HG03432 (cell line): ENCODE data around the gene ATG3.
"Not testable (repeated sequence)": the region's sequence is repeated elsewhere in the genome, so short reads cannot be mapped to it uniquely, and the experiment has no call there.

ENCODE experiments used
- ATAC-seq: cut with Tn5 transposase; IDR thresholded peaks from one replicate; pipeline ENCODE4 v1.9.1; 2021; ENCODE audit warnings: mild to moderate bottlenecking, moderate library complexity; ENCODE audit not compliant: unreplicated experiment

The ATG3 gene

DNA sequence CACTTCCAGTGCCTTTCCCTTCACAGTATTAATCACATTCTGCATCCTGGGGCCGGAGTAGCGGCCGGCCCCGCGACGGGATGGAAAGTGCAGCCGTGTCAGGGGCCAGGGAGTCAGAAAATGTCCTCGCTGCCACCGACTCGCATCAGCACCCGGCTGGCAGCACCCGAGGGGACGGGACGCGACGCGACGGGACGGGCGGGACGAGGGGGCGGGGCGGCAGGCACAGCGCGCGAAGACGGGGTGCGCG lies 353 bp downstream of the ATG3 start:
- peak; percentile 61 for ATAC-seq

DNA sequence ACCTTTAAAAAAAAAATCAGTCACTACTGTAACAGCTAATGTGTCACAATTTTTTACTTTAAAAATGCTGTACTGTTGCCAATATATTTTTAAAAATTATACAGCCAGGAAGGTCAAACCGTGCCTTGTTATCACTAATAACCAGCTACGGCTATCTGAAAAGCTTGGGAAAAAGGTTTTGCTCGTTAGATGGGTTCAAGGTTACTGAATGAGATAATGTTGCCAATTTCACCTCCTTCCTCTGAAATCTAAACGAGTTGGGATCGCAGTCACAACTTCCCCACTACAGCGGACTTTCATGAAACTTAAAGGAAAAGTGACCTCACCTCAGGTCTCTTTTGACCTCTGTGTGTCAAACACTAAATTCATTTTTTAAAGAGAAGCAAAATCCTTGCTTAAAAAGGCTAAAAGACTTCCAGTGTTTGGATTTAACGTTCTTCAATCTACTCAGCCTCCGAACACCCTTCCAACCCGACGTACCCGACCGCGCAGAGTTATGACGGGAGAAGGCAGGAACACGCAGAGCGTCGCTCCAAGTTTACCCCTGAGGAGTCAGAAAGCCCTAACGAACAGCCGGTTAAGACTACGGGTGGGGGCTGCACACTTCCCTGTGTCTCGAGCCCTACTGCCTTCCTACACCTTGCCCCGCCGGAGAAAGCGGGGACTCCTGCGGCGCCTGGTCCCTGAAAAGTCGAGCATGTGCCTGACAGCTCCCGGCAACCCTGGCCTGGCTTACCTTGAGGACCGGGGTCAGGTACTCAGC lies 860 bp downstream of the ATG3 start:
- peak; percentile 27 for ATAC-seq

DNA sequence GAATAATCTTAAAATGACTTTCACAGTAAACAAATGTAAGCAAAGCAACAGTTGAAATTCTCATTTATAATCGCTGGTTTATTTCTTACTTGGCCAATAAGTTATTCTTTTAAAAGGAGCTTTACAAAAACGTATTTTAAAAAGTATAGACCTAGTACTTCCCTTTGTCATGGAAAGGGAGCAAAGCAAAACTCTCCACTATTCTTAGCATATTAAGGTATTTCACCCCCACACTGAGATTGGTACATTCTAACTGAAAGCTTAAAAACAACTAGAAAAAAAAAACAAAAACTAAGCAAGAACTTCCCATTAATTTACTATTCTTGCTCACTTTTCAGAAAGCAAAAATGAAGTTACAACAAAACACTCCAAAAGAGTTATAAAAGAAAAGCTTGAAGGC lies 1.5 kb downstream of the ATG3 start:
- no peak for ATAC-seq

- no peak for ATAC-seq
Observed at GRCh38 chr3:112557976-112558375, 3.8 kb downstream of the ATG3 start.

- no peak for ATAC-seq
Observed at GRCh38 chr3:112555535-112556170, 6.1 kb downstream of the ATG3 start.

DNA sequence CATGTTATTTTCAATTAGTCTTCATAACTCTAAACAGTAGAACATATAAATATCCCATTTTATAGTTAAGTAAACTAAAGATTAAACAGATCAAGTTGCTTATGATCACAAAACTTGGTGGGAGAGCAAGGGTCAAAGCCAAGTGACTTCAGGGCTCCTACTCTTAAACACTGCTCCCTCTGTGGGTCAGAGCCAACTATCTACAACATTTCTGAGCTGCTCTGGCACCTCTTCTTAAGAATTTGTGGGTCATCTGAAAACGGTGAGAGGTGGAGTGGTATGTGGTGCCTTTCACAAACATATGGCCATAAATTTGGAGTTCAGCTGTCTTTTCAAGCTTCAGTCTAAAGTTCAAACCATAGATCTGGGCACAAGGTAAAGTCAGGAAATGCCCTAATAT lies 10.9 kb downstream of the ATG3 start:
- ATAC-seq, result no peak

- no peak for ATAC-seq
Observed at GRCh38 chr3:112546216-112546759, 15.5 kb downstream of the ATG3 start.

GRCh38 chr3:112539825-112540650 lies 21.7 kb downstream of the ATG3 start:
- peak; percentile 92 for ATAC-seq

DNA sequence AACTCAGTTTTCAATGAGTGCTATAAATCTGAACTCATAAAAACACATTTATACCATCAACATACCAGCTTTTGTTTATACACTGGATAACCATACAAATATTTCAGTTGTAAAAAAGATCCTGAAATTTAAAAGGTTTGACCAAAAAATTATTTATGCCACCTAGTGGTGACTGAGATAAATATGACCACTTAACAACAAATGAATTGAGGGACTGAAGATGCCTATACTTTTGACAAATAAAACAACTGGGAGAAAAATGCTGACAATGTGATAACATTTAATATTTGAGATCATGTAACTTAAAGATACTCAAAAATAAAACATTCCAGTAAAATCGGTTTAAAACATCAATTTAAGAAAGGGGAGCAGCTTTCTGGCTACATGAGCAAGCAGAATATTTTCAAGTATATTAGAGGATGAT lies 30.4 kb downstream of the ATG3 start:
- ATAC-seq, result no peak

DNA sequence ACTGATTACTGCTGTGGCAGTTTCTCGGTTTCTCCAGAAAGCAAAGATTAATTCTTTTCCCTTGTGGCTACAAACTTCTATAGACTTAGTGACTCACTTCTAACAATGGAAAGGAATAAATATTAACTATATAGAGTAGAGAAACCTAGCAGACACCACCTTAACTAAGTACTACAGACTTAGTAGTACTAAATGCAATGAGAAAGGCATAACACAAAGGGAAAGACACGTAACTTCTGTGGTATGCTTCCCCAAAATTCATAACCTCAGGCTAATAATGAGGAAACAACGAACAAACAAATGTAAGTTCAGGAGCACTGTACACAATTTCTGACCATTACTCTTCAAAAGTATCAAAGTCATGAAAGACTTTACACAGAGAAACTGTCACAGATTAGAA lies 31.2 kb downstream of the ATG3 start:
- no peak for ATAC-seq

DNA sequence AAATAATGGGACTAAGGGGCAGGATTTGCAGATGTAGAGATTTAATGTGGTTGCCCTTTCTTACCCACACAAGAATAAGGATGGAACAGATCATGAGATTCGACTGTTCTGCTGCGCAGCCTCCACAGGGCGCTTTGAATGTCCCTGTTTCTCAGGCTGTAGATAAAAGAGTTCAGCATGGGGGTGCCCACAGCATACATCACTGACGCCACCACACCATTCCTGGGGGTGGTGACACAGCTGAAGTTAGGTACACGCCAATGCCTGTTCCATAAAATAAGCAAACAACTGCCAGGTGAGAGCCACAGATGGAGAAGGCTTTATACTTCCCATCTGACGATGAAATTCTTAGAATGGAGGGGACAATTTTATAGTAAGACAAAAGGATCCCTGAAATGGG lies 37.6 kb downstream of the ATG3 start:
- not testable (repeated sequence) for ATAC-seq

- peak; percentile 62 for ATAC-seq
Observed at GRCh38 chr3:112519424-112520001, 42.2 kb downstream of the ATG3 start.

DNA sequence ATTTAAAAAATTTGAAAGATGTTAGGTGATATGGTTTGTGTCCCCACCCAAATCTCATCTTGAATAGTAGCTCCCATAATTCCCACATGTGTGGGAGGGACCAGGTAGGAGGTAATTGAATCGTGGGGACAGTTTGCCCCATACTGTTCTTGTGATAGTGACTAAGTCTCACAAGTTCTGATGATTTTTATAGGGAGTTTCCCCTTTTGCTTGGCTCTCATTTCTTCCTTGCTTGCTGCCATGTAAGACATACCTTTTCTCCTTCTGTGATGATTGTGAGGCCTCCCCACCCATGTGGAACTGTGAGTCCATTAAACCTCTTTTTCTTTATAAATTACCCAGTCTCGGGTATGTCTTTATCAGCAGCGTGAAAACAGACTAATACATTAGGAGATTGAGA lies 42.8 kb downstream of the ATG3 start:
- not testable (repeated sequence) for ATAC-seq

GRCh38 chr3:112514527-112515128 lies 47.1 kb downstream of the ATG3 start:
- peak; percentile 100 for ATAC-seq

GRCh38 chr3:112512320-112512719 lies 49.4 kb downstream of the ATG3 start:
- no peak for ATAC-seq

GRCh38 chr3:112508860-112509259 lies 52.9 kb downstream of the ATG3 start:
- no peak for ATAC-seq

- no peak for ATAC-seq
Observed at GRCh38 chr3:112508261-112508660, 53.5 kb downstream of the ATG3 start.

DNA sequence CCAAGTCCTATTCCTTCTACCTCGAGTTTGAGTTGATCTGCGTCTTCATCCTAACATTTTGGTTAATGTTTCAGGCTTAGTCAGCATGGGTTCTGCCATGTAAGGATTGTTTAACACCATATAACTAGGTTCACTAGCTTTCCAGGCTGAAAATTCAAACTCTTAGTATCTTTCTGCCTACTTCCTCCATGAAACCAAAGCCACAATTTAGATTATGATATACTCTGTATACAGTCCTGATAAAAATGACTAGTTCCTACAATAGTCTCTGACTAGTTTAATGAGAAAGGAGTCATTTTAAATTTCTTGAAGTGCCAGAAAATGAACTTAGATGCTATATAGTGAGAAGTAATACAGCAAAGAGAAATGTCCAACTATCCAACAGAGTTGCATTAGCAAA lies 55.9 kb downstream of the ATG3 start:
- peak; percentile 39 for ATAC-seq

- ATAC-seq, result no peak
Observed at GRCh38 chr3:112504123-112504522, 57.6 kb downstream of the ATG3 start.

DNA sequence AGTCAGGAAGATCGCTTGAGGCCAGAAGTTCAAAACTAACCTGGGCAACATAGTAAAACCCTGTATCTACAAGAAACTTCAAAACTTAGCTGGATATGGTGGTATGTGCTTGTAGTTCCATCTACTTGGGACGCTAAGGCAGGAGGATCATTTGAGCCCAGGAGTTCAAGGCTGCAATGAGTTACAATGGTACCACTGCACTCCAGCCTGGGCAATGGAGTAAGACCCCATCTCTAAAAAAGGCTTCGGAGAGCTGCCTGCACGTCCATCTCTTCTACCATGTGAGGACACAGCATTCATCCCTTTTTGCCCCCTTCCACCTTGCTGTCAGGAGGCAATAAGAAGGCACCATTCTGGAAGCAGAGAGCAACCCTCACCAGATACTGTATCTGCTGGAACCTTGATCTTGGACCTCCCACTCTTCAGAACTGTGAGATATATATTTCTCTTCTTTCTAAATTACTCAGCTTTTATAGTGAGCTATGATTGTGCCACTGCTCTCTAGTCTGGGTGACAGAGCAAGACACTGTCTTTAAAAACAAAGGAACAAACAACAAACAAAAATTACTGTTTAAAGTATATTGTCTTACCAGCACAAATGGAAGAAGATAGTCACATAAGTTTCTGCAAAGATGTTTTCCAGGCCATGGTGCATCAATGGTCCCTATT lies 58.3 kb downstream of the ATG3 start:
- no peak for ATAC-seq
